ENCODE results near the gene MOSPD3. TPM values are rescaled to one million over a fixed set of nuclear protein-coding genes. Genes with fewer than 3 reads are reported as not detected.
A peak's percentile ranks its signal among the peaks of the same experiment; 100 is the strongest.

MOSPD3 gene
- total and polyA plus RNA-seq, 2 of the 13 experiments (the other 11 are each of a cell fraction or from before 2014, with no cell fraction given) = 7.6 to 8.8 TPM

- no peak for TF ChIP-seq ZNF431 (CRISPR knock-in tag; IDR thresholded peaks at IDR 0.05; ENCODE audit: borderline replicate concordance, low read depth)
- TF ChIP-seq HCFC1 (IDR thresholded peaks at IDR 0.05; ENCODE audit: low read depth, low read length) = no peak
- TF ChIP-seq SP4 (CRISPR knock-in tag; IDR thresholded peaks at IDR 0.05) = no peak
- TF ChIP-seq NR1H2 (CRISPR knock-in tag; IDR thresholded peaks at IDR 0.05; ENCODE audit: borderline replicate concordance, low read depth) = no peak
- peak; percentile 58 for TF ChIP-seq HNRNPK (IDR thresholded peaks at IDR 0.05; ENCODE audit: low read depth, low read length, poor library complexity, severe bottlenecking)
- TF ChIP-seq ZNF232 (CRISPR knock-in tag; IDR thresholded peaks at IDR 0.05; ENCODE audit: borderline replicate concordance) = 0 out of 2 replicates have a peak, but pooled peaks have one; percentile 23
- TF ChIP-seq TBL1XR1 (IDR thresholded peaks at IDR 0.05; ENCODE audit: borderline replicate concordance, low read length, partially characterized antibody) = no peak
- no peak for TF ChIP-seq ZNF660 (CRISPR knock-in tag; IDR thresholded peaks at IDR 0.05; ENCODE audit: borderline replicate concordance, low read depth)
- no peak for TF ChIP-seq E2F2 (CRISPR knock-in tag; IDR thresholded peaks at IDR 0.05; ENCODE audit: borderline replicate concordance)
- no peak for TF ChIP-seq ZNF891 (CRISPR knock-in tag; IDR thresholded peaks at IDR 0.05)
- TF ChIP-seq ZBTB34 (CRISPR knock-in tag; IDR thresholded peaks at IDR 0.05) = no peak
- TF ChIP-seq KIAA2018 (CRISPR knock-in tag; IDR thresholded peaks at IDR 0.05; ENCODE audit: borderline replicate concordance) = no peak
- no peak; the same call in 1 of the 2 replicates for TF ChIP-seq ZIK1 (CRISPR knock-in tag; IDR thresholded peaks at IDR 0.05; ENCODE audit: borderline replicate concordance, low read depth)
- no peak for TF ChIP-seq MTF1 (CRISPR knock-in tag; IDR thresholded peaks at IDR 0.05)
- TF ChIP-seq ZFP41 (CRISPR knock-in tag; IDR thresholded peaks at IDR 0.05; ENCODE audit: borderline replicate concordance) = no peak
- TF ChIP-seq ZNF235 (CRISPR knock-in tag; IDR thresholded peaks at IDR 0.05; ENCODE audit: borderline replicate concordance) = 0 out of 2 replicates have a peak, but pooled peaks have one; percentile 46
- TF ChIP-seq ELF1 (CRISPR knock-in tag; IDR thresholded peaks at IDR 0.05) = no peak
- TF ChIP-seq ZNF670 (CRISPR knock-in tag; IDR thresholded peaks at IDR 0.05; ENCODE audit: borderline replicate concordance) = no peak
Measured at GRCh38 chr7:100570954-100571828, 41.1 kb upstream of the MOSPD3 start (continued).
